Stimulated activated CD4-positive, alpha-beta T cell treated with anti-CD3 and anti-CD28 coated beads, Interleukin-12 subunit alpha, Interleukin-12 subunit beta, amount 100 ng/mL, for 24 hours (primary cell): ENCODE data around the gene OVOL1.
"Not testable (repeated sequence)": the region's sequence is repeated elsewhere in the genome, so short reads cannot be mapped to it uniquely, and the experiment has no call there.

Experiments
- DNase-seq, 2 experiments: peaks; one replicate each; pipeline ENCODE4 v3.0.0-alpha.2; 2020; ENCODE audit warnings: low read depth in 2 of 2

OVOL1 gene

DNA sequence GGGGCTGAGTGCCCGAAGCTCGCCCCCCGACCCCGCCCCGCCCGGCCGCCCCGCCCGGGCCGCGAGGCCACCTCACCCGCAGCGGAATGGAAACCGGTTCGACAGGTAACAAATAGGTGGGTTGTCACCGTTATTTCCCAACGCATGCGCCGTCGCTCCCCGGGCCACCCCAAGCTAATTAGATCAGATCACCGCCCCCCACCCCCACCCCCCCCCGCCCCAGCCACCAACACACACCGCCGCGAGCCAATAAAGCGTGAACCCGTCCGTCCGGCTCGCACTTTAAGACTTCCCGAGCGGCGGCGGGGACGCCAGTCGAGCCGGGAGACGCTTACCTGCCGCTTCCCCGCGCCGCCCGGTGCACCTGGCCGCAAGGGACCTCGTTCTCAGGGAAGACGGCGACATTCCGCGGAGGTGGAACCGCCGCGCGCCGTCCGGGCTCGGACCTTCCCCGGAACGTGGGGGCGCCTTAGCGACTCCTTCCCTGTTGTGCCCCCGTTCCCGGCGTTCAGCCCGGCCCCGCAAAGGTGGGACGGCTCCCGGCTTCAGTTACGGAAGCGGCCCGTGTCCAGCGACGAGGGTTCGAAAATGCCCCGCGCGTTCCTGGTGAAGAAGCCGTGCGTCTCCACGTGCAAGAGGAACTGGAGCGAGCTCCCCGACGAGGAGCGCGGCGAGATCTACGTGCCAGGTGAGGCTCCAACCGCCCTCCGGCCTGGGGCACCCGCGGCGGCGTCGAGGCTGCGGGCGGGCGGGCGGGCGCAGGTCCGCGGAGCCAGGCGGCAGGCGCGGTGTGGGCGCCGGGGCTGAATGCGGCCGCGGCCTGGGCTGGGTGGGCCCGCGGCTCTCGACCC lies at the start of gene OVOL1:
TSS of gene OVOL1 (plus strand) at position 278 of the 851 bp plus-strand sequence. CDS start at position 589, 311 bp downstream.
- DNase-seq: no peak

DNA sequence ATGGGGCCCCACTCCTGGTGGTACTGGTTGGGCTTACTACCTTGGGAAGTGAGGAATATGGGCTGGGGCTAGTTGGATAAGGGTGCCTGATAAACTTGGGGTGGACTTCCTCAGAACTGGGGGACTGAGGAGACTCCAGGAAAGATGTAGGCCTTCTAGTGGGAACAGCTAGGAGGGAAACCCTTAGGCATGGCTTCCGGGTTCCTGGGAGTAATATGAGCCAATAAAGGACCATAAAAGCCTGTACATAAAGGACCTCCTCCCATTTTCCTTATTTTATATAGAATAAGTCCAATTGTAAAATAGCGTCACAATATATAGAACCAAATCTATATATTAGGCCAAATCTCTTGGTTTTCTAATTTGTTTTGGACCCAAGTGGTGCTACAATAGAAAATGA lies 47.8 kb upstream of the OVOL1 start:
- DNase-seq: no peak

DNA sequence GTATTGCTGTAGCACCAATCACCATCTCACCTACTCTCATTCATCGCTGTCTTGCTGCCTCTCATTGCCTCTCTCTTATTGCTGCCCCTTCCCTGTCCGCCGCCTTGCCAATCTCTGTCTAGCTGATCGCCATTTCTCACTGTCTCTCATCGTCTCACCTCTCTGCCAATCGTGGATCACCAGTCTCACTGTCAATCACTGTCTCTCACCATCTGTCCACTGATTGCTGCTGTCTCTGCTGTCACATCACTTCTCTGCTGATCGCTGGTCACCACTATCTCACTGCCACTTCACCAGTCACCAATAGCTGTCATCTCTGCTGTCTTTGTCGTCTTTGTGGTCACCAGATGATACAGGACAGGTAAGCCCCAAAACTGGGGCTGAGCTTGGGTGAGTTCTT lies 45.7 kb upstream of the OVOL1 start:
- DNase-seq: no peak

DNA sequence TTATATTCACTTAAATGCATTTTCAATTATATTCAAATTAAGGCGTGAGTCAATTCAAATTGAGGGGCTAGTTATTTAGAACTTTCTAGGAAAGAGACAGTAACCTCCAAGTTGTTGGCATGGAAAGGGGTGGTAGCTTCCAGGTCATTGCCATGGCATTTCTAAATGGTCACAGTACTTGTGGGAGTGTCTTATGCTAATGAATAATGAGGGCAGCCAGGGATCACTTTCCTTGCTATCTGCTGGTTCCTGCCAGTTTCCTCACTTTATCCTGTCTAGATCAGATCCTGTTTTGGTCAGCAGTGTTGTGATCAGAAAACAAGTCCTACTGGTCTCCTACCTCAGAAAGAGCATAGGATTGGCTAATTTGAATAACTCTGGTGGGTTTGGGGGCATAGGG lies 44.5 kb upstream of the OVOL1 start:
- DNase-seq: no peak

DNA sequence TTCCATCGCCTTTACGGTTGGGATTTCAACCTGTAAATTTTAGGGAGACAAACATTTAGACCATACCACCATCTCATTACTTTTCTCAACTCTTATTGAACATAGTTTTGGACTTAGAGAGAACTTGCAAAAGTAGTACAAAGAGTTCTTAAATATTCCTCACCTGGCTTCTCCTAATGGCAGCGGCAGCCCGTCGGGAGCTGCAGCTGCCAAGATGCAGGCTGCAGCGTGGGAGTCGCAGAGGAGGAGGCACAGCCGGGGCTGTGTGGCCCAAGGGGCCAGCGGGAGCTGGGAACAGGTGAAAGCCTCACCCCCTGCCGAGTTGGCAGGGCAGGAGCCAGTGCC lies 43.2 kb upstream of the OVOL1 start:
- no peak for DNase-seq

DNA sequence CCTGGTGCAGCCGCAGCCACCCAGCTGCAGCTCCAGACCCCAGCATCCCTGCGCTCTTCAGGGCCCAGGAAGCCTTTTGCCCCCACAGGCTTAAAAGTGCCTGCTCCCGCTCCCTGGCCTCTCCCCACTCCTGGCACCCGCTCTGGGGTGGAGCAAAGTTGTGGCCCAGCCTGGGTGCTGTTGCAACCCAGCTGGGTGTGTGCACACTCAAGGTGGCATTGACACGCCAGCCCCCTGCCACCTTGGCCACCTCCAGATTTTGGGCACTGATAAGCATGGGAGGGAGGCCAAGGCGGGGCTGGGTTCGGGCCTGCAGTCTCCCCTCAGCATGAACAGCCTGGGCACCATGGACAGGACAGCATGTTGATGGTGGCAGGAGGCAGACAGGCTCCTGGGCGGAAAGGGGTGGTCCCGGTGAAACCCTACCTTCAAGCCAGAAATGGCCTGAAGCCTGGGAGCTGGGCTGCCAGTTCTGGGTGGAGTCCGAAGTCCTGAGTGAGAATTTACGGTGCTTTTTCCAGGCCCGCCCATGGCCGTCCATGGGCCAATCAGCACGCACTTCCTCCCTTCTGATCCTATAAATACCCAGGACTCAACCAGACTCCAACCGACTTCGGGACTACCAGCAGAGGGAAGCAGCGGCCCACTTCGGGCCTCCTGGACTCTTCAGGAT lies 42.7 kb upstream of the OVOL1 start:
- DNase-seq: peak in 1 of 2 experiments; percentile 3

GRCh38 chr11:65744699-65745042 lies 42.2 kb upstream of the OVOL1 start:
- no peak for DNase-seq

- no peak for DNase-seq
Measured at GRCh38 chr11:65745049-65745448, 41.8 kb upstream of the OVOL1 start.

DNA sequence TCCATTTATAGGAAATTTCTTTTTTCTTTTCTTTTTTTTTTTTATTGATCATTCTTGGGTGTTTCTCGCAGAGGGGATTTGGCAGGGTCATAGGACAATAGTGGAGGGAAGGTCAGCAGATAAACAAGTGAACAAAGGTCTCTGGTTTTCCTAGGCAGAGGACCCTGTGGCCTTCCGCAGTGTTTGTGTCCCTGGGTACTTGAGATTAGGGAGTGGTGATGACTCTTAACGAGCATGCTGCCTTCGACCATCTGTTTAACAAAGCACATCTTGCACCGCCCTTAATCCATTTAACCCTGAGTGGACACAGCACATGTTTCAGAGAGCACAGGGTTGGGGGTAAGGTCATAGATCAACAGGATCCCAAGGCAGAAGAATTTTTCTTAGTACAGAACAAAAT lies 24.7 kb upstream of the OVOL1 start:
- DNase-seq: not testable (repeated sequence)

DNA sequence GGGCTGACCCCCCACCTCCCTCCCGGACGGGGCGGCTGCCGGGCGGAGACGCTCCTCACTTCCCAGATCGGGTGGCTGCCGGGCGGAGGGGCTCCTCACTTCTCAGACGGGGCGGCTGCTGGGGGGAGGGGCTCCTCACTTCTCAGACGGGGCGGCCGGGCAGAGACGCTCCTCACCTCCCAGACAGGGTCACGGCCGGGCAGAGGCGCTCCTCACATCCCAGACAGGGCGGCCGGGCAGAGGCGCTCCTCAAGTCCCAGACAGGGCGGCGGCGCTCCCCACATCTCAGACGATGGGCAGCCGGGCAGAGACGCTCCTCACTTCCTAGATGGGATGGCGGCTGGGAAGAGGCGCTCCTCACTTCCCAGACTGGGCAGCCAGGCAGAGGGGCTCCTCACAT lies 24.0 kb upstream of the OVOL1 start:
- not testable (repeated sequence) for DNase-seq

DNA sequence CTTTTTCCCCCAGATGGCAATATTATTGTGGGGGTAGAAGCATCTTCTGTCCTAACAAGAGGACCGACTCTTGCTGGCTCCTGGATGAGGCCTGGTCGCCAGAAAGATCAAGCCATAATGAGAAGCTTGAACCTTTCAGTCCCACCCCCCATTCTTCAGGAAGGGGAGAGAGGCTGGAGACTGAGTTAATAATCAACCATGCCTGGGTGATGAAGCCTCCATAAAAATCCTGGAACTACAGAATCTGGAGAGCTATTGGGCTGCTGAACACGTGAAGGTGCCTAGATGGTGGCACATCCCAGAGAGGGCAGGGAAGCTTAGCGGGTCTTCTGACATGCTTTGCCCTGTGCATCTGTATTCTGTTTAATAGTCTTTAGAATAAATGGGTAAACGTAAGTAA lies 22.4 kb upstream of the OVOL1 start:
- DNase-seq: no peak

- DNase-seq: no peak
Measured at GRCh38 chr11:65766535-65766934, 20.3 kb upstream of the OVOL1 start.

- DNase-seq: no peak
Measured at GRCh38 chr11:65767406-65767805, 19.5 kb upstream of the OVOL1 start.

- DNase-seq: not testable (repeated sequence)
Measured at GRCh38 chr11:65767806-65768205, 19.1 kb upstream of the OVOL1 start.

GRCh38 chr11:65770951-65771567 lies 15.8 kb upstream of the OVOL1 start:
- DNase-seq: no peak

GRCh38 chr11:65771589-65772112 lies 15.2 kb upstream of the OVOL1 start:
- no peak for DNase-seq

DNA sequence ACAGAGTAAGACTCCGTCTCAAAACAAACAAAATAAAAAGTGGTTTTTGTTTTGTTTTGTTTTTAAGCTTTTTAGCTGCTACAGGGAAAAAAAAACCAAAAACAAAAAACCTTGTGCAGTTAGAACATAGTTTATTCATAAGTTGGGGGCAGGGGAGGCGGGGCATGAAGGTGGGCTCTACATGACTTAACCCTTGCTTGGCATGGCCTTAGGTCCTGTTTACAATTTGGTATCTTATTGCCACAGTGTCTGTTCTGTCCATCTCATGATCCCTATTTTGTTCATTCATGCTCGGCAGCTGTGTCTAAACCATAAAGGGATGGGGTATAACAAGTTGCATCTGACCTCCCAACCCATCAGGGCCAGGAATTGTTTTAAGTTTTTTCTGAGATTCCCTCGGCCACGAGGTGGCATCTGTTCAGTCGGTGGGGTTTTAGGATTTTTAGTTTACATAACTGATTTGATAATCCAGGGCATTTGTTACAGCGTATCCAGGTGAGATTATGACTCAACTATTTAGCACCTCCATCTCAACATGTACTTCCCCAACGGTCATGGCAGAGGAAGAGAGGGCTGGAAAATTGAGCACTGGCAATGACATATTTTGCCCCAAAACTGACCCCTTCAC lies 13.0 kb upstream of the OVOL1 start:
- DNase-seq: no peak

DNA sequence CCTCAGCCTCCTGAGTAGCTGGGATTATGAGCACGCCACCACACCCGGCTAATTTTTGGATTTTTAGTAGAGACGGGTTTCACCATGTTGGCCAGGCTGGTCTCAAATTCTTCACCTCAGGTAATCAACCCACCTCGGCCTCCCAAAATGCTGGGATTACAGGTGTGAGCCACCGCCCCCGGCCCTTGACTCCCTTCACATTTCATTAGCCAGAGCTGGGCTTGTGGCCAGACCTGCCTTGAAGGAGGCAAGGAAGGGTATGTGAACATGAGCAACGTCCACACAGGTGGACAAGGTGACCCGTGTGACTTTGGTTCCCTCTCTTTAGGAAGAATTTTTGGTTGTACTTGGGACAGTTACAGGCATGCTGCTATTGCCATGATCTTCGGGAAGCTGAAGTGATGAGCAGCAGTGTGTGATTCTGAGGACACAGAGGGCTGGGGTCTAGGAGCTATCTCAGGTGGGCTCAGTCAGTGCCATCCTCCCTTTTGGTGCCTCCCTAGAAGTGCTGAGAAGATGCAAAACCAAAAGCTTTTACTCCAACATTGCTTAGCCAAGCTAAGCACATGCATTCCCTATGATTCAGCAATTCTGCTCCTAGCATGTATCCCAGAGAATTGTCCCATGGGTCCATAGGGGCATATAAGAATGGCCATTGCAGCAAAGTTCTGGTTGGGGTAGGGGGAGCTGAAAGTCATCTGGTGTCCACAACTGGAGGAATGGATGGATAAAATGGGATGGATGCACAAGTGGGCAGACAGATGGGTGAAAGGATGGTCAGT lies 12.1 kb upstream of the OVOL1 start:
- no peak for DNase-seq

- no peak for DNase-seq
Measured at GRCh38 chr11:65776196-65776595, 10.7 kb upstream of the OVOL1 start.

DNA sequence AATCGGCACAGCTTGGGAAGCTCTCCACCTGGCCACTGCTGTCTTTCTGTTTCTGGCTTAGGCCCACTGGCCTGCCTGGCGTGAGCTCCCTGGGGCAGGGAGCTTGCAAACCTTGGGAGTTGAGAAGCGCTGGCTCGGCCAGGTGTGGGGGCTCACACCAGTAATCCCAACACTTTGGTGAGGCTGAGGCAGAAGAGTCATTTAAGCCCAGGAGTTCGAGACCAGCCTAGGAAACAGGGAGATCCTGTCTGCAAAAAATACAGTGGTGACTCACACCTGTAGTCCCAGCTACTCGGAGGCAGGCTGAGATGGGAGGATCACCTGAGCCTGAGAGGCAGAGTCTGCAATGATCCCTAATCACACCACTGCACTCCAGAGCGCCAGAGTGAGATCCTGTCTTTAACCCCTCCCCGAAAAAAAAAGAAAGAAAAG lies 10.1 kb upstream of the OVOL1 start:
- DNase-seq: no peak

DNA sequence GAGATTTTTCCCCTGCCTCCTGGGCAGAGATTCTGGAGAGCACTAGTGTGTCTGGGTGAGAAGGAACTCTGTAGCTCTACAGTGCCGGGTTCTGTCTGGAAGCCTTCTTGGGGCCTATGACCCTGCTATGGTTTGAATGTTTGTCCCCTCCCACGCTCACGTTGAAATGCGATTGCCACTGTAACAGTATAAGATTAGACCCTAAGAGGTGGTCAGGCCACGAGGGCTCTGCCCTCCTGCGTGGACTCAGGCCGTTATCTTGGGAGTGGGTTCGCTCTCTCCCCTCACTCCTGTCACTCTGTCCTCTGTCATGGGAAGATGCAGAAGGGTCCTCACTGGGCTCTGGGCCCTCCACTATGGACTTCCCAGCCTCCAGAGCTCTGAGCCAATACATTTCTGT lies 9.6 kb upstream of the OVOL1 start:
- no peak for DNase-seq
